Skeletal muscle cell (primary cell): ENCODE measurements around the gene EAF2.
"Not testable (repeated sequence)": the region's sequence is repeated elsewhere in the genome, so short reads cannot be mapped to it uniquely, and the experiment has no call there.

Experiments
- DNase-seq: peaks from one replicate; pipeline ENCODE4 v3.0.0-alpha.2; 2010; ENCODE audit warnings: low read depth
- H3K4me3 ChIP-seq: 2 replicates; pipeline ENCODE4 v1.5.1; 2011; ENCODE audit warnings: low read depth, mild to moderate bottlenecking, control low read depth, low read length, moderate library complexity

EAF2 gene

DNA sequence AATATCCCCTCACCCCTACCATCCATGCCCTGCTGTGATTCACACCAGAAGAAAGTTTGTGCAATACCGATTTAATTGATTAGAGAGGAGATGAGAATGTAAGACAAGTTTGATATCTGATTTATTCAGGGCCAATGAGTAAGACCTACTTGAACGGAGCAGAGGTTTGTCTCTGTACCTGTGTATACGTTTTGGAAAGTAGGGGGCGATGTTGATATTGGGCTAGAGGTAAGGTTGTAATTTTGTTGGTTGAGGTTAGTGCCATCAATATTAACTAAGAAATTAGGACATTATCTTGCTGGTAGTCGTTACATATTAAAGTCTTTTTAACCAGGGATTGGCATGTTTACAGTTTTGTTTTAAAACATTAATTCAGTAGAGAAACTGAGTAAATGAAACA, 20.5 kb downstream of the EAF2 start:
- no peak for DNase-seq
- no peak overlapping the region for H3K4me3 ChIP-seq

DNA sequence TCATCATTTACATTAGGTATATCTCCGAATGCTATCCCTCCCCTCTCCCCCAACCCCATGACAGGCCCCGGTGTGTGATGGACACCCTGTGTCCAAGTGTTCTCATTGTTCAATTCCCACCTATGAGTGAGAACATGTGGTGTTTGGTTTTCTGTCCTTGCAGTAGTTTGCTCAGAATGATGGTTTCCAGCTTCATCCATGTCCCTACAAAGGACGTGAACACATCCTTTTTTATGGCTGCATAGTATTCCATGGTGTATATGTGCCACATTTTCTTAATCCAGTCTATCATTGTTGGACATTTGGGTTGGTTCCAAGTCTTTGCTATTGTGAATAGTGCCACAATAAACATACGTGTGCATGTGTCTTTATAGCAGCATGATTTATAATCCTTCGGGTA, 22.8 kb downstream of the EAF2 start:
- not testable (repeated sequence) for H3K4me3 ChIP-seq, DNase-seq

DNA sequence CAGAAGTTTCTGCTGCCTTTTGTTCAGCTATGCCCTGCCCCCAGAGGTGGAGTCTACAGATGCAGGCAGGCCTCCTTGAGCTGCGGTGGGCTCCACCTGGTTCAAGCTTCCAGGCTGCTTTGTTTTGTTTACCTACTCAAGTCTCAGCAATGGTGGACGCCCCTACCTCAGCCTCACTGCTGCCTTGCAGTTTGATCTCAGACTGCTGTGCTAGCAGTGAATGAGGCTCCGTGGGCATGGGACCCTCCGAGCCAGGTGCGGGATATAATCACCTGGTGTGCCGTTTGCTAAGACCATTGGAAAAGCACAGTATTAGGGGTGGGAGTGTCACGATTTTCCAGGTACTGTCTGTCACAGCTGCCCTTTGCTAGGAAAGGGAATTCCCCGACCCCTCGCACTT, 28.2 kb downstream of the EAF2 start:
- not testable (repeated sequence) for DNase-seq, H3K4me3 ChIP-seq

DNA sequence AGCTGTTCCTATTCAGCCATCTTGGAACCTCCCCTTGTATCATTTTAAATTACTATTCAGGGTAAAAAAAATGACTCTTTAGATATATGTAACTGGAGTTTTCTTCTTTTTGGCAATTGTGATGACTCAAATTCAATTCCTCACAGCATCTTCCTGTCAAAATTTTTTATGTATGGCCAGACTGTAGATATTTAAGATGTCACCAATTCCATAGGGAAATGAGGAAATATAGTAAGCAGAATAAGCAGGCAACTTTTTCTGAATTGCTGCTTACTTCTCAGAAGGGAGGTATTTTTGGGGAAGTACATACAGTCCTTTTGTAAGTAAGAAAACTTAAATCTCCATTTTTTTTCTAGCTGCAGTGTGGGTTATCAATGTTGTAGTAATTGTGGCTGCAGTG, 28.8 kb downstream of the EAF2 start:
- no peak overlapping the region for H3K4me3 ChIP-seq
- no peak for DNase-seq

DNA sequence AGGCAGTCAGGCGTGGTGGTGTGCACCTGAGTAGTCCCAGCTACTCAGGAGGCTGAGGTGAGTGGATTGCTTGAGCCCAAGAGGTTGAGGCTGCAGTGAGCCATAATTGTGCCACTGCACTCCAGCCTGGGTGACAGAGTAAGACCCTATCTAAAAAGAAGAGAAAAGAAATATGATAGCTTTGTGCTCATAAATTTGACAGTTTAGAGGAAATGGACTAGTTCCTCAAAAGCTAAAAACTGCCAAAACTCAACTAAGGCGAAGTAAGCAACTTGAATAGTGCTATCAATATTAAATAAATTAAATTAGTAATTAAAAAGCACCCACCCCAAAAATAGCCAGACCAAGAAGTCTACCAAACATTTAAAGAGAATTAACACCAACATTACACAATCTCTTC, 34.7 kb downstream of the EAF2 start:
- no peak overlapping the region for H3K4me3 ChIP-seq
- no peak for DNase-seq

DNA sequence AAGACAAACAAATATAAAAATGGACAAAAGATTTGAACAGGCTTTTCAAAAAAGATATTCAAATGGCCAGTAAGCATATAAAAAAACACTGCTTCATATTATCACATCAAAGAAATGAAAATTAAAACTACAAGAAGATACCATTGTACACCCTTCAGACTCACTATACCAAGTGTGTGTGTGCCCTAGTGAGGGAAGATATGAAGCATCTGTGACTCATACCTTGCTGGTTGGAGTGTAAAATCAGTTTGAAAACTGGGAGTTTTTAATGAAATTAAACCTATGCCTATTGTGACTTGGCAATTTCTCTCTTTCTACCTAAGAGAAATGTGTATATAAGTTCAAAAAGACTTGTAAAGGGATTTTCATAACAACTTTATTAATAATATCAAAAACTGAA, 35.7 kb downstream of the EAF2 start:
- H3K4me3 ChIP-seq: no peak overlapping the region
- no peak for DNase-seq

DNA sequence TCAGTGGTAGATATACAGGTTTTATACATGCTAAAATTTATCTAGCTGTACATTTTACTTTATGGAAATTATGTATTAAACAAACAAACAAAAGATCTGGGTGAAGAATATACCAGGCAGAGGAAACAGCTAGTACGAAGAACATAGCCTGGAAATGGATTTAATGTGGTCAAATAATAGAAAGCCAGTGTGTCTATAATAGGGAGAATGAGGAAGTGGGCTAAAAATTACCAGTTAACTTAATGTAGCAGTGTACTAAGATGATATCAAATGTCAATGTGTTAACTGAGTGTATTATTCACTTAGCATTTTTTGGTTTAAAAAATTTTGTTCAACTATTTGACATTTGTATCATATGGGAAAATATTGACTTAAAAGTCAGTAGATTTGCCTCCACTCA, 36.4 kb downstream of the EAF2 start:
- no peak for DNase-seq
- no peak overlapping the region for H3K4me3 ChIP-seq

DNA sequence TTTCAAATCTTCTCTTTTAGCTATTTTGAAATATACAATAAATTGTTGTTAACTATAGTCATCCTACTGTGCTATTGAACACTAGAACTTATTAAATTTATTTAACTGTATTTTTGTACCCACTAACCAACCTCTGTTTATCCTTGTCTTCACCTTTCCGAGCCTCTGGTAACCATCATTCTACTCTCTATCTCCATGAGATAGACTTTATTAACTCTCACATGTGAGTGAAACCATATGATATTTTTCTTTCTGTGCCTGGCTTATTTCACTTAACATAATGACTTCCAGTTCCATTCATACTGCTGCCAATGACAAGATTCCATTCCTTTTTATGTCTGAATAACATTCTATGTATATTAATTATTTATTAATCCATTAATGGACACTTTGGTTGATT, 43.4 kb downstream of the EAF2 start:
- H3K4me3 ChIP-seq: no peak overlapping the region
- no peak for DNase-seq

DNA sequence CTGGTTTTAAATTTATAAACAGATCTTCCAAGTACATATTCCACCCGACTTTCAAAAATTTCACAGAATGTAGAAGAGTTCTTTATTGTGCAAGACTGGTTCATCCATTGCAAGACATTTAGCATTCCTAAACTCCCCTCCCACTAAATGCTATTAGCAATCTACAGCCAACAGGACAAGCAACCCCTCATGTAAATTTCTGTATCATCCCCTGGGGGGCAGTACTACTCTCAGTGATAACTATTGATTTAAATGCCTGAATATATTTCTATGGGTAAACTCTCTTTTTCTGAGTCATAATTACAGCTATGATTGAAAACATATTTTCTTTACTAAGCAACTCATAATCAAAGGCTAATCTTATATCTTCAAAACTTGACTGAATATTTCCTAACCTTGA, 48.5 kb downstream of the EAF2 start:
- DNase-seq: no peak
- no peak overlapping the region for H3K4me3 ChIP-seq

DNA sequence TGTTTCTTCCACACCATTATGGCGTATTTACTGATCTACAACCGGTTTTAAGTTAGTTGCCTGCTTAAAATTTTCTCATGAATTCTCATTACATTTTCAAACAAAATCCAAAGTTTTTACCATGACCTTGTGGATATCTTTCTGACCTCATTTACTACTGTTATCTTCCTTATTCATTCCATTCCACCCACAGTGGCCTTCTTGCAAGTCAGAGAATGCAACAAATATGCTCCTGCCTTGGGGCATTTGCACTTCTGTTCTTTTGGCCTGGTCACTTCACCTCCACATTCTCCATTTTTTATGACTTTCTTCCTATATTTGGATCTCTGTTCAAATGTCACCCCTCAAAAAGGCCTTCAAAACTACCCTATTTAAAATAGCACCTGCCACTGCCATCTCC, 50.4 kb downstream of the EAF2 start:
- no peak for DNase-seq
- H3K4me3 ChIP-seq: no peak overlapping the region

DNA sequence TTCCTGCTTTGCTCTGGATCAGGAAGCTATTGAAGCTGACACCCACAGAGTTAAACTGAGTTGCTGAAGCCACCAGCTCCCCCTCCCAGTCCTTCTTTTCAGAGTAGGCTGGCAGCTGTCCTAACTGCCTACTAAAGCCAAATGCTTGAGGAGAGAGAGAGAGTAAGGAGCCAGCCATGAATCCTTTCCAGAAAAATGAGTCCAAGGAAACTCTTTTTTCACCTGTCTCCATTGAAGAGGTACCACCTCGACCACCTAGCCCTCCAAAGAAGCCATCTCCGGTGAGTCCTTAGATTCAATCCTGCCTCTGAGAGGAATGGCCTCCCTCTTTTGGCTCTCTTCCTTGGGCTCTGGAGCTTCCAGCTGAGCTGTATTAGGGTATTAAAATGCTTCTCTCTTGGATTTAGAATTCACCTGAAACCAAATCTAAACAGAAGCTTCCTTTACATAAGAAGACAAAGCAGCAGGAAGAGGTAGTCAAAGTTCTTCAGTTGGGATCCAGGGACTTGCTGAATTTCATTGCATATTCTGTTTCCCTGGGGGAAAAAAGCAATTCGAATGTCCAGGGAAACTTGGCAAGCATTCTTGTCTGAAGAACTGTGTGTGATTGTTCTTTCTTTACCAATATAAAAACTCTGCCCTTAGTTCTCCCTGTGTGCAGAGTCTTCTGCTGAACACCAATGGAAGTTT, 59.4 kb downstream of the EAF2 start, which contains the start of gene SLC15A2:
Gene SLC15A2 (plus strand): TSS at position 101 of the 690 bp plus-strand sequence. CDS start 76 bp downstream, at position 177.
- DNase-seq: no peak
- H3K4me3 ChIP-seq: no peak within 1 kb of the TSS

DNA sequence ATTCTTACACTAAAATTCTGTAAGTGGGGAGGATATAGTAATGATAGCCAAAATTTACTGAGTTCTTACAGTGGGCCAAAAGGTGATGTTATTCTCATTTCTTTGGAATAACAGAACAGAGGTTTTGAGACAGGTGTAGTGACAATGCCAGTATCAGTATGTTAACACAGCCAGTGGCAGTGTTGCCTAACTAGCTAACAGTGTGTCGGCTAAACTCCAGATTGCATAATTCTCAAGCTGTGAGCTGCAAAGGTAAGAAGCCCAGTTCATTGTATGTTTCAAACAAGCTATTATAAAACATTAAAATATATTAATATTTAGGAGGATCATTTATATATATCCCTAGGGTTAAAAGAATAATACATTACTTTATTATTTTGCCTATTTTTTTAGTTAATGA, 60.1 kb downstream of the EAF2 start:
- DNase-seq: no peak
- H3K4me3 ChIP-seq: no peak overlapping the region

DNA sequence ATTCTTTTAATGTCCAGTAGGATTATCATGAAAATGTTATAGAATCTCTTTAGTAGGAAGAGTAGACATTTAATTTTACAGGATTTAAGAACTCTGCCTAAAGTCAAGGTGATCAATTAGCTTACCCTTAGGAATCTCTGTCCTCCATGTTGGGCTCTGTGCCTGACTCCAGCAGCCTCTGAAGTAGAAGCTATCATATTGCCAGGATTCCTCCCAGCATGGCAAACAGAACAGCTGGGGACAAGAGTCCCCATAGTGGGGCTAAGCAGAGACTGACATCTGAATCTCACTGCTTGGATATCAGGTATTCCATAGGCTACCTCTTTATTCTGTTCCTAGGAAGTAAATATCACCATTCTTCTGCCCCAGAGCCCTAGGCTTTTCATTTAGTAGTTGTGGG, 60.7 kb downstream of the EAF2 start:
- no peak for DNase-seq
- H3K4me3 ChIP-seq: no peak overlapping the region

DNA sequence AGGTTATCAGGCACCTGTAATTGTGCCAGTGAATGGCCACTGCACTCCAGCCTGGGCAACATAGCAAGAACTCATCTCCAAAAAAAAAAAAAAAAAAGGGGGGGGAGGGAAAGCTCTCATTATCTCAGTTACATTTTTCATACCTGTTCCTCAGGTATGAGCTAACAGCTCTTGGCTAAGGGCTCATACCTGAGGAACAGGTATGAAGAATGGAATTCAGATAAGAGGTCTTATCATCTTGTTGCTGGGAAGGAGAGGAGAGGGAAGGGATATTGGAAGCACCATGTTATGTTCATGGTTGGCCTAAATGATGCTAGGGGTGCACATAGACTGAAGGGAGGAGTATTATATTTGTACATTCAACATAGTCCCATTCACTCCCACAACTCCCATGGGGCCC, 61.8 kb downstream of the EAF2 start:
- DNase-seq: no peak
- H3K4me3 ChIP-seq: no peak overlapping the region

DNA sequence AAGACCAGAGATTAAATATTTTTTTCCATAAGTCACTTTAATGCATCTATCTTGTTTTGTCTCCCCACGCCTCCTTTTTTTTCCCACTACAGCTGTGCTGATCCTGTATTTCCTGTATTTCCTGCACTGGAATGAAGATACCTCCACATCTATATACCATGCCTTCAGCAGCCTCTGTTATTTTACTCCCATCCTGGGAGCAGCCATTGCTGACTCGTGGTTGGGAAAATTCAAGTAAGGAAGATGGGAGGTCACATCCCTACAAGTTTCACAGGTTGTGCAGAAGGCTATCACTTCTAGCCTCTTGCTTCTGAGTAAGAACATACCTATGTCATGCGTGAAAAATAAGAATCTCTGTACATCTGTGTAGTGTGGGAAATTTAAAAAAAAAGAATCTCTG, 62.3 kb downstream of the EAF2 start:
- no peak overlapping the region for H3K4me3 ChIP-seq
- no peak for DNase-seq

DNA sequence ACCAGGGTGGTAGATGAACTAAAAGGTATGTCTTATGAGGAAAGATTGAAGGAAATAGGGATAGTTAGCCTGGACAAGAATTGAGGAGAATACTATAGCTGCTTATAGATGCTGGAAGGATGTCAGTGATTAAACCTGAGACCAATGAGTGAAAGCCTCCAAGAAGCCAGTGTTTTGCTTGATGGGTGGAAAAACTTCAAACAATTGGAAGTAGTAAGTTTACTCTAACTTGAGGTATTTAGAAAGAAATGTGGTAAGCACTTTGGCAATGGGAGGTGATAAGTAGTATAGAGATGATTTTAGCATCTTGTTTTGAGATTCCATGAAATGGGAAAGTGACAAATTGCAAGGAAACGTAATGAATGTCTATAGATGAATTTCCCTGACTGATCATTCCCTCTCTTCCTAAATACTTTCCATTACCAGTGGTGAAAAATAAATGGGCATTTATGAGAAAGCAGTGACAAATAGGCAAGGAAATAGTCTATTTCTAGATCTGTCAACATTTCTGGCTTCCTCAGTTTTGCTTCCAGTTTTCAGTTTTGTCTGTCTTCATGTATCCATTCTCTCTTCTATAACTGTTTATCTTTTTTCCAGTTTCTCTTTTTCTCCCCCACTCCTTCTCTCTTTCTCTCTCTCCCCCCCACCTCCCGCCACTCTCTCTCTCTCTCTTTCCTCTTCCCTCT, 78.4 kb downstream of the EAF2 start:
- DNase-seq: no peak
- no peak overlapping the region for H3K4me3 ChIP-seq

DNA sequence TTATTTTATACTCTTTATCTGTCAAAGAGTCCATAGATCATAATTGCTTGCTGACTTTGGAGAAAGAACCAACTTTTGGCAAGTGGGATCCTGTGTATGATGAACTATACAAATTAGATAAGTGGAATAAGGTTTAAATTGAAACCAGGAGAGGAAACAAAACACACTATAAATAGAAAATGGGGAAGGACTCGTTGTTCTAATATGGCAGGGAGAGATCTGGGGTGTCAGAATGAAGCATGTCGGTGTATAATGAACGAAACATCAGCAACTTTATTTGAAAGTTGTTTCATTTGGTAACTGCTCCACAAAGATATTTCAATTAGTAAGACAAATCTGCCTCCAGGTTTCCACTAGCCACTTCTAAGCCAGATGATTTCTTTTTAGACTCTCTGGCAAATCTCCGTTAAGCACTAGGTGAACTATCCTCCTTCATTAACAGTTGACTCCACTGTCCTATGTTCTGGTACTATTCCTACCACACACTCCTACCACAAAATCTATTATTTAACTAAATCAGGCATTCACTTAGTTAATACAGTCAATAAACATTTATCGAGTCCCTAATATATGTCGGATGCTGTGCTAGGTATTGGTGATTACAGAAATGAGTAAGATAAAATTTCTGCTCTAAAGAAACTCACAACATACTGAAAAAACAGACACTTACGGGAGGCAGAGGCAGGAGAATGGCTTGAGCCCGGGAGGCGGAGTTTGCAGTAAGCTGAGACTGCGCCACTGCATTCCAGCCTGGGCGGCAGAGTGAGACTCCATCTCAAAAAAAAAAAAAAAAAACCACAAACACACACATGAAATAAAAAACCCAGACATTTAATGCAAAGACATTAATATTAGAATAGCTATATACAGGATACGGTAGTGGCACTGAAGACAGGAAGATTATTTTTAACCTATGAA, 79.3 kb downstream of the EAF2 start:
- no peak overlapping the region for H3K4me3 ChIP-seq
- no peak for DNase-seq

DNA sequence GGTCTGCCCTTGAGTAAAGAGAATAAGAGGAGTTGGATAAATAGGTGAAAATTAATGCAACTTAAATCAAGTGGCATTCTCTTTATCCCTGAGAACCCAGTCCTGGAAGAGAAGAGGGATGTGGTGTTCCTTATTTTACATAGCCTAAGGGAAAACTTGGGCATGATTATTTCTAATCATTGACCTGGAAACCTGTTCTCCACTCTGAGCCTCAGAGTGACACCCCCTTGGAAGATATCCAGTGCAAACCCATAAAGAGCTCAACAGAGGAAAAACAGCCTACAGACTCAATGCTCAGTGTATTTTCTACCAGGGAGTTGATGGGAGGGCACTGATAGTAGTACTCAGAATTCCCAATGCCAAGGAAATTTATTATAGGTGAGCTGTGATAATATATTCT, 81.2 kb downstream of the EAF2 start:
- DNase-seq: no peak
- no peak overlapping the region for H3K4me3 ChIP-seq

DNA sequence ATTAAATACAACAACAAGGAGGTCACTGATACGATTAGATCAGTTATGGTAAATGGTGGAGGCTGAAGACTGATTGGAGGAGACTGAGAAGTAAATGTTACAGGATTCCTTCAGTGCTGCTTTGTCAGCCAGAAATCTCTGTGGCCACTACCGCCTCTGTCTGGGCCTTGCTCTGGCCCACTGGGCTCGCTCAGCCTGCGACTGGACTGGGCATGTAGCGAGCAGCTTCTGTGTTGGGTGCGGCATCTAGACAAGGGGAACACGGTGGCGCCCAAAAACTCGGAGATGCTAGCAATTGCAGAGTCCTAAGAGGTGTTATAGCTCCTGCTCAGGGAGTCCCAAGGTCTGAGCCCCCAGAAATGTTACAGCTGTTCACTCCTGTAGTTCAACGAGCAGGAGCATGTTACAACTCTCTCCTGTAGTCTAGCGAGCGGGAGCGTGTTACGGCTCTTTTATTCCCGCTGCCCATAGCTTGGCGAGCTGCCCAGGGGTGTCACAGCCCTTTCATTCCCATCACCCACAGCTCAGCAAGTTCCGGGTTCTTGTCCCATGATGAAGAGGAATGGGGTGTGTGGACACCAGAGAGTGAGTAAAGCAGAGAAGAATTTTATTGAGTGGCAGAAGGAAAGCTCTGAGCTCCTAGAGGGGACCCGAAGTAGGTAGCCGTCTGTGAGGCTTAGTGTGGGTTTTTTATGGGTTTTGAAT, 83.9 kb downstream of the EAF2 start:
- H3K4me3 ChIP-seq: no peak overlapping the region
- no peak for DNase-seq

DNA sequence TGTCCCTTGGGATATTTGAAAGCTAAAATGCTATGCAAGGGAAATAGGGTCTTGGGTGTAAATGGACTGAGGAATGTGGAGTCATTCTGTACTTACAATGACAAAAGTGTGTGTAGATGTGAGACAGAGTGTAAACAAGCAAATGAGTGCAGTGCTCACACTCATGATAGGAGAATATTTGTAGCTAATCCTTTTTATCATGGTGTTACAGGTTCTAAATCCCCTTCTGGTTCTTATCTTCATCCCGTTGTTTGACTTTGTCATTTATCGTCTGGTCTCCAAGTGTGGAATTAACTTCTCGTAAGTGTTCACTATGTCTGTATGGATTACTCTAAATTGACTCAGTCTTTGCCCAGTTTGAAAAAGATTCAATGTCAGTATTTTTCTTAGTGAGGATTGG, 89.7 kb downstream of the EAF2 start:
- DNase-seq: no peak
- no peak overlapping the region for H3K4me3 ChIP-seq
